Left lung (tissue), 10 donors: ENCODE results near the gene EN2. TPM values are rescaled to one million over a fixed set of nuclear protein-coding genes. Genes with fewer than 3 reads are reported as not detected.
A peak's percentile ranks its signal among the peaks of the same experiment; 100 is the strongest.

ENCODE experiments used
- ATAC-seq: fragments of 200-7000 bp; cut with Tn5 transposase; one replicate; pipeline ENCODE4 v1.9.1; 2020; ENCODE audit warnings: moderate library complexity
- DNase-seq, 4 donors: peaks; one replicate each; pipeline ENCODE4 v3.0.0-alpha.2; 2013 to 2020
- H3K27ac ChIP-seq, 2 donors: fragments of 200-600 bp; sonication (generic) in 1 of 2; one replicate each; pipeline versions ENCODE4 v1.5.0 to v1.8.0; 2020 to 2021
- H3K27me3 ChIP-seq, 2 donors: fragments of 200-600 bp; sonication (generic) in 1 of 2; one replicate each; pipeline versions ENCODE4 v1.5.0 to v1.8.0; 2020 to 2021
- H3K36me3 ChIP-seq, 2 donors: fragments of 200-600 bp; sonication (generic) in 1 of 2; one replicate each; pipeline versions ENCODE4 v1.5.0 to v1.8.0; 2020 to 2021
- H3K4me1 ChIP-seq, 2 donors: fragments of 200-600 bp; one replicate each; pipeline ENCODE4 v1.8.0; 2021
- H3K4me3 ChIP-seq, 2 donors: fragments of 200-600 bp; sonication (generic) in 1 of 2; one replicate each; pipeline versions ENCODE4 v1.5.0 to v1.8.0; 2020 to 2021; ENCODE audit warnings: mild to moderate bottlenecking in 1 of 2
- H3K9me3 ChIP-seq, 2 donors: fragments of 200-600 bp; sonication (generic) in 1 of 2; one replicate each; pipeline versions ENCODE4 v1.5.0 to v1.8.0; 2020 to 2021
- intact Hi-C, 2 donors: fragments of 100-400 bp; cut with DNase I; formaldehyde crosslinking; loops; one replicate each; pipeline versions ENCODE4 v1.11.2 to v1.14.2; 2022
- polyA plus RNA-seq, 6 donors: library from polyadenylated mRNA; unstranded; fragments of 120-200 nt; gene quantifications; one replicate each; pipeline ENCODE4 v1.2.1, GENCODE V29; 2013; ENCODE audit not compliant: insufficient read length in 6 of 6
- total RNA-seq, 2 donors: library from RNA; stranded (reverse); fragmentation: NEBNext Ultra II Directional; extraction: Animal tissue kit (Norgen Biotek cat#: 25700); gene quantifications; one replicate each; pipeline ENCODE4 v1.2.1, GENCODE V29; 2021
- TF ChIP-seq, protein P1 (sequence below), 2 donors: fragments of 200-600 bp; sonication (generic) in 1 of 2; IDR thresholded peaks; one replicate each; pipeline versions ENCODE4 v1.5.0 to v1.8.0; 2021; ENCODE audit warnings: antibody characterized with exemption in 2 of 2
- donor health status: DM: no; HTN: yes; CAD: no.
- donor health status: DM: no; HTN: no; CAD: no.

The EN2 gene
- total and polyA plus RNA-seq, 8 donors: not detected

DNA sequence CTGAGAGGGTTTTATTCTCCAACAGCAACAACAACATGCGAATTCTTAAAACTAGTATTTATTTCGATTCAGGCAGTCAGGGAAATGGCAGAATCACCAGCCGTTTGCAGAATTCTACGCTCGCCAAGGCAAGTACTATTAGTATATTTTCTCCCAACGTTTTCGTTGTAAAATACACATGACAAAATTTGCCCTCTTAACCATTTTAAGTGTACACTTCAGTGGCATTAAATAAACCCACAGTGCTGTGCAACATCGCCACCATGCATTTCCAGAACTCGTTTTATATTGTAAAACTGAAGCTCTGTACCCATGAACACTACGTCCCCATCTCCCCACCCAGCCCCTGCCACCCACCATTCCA lies 10.8 kb downstream of the EN2 start:
- H3K4me3 ChIP-seq: no peak overlapping the region

DNA sequence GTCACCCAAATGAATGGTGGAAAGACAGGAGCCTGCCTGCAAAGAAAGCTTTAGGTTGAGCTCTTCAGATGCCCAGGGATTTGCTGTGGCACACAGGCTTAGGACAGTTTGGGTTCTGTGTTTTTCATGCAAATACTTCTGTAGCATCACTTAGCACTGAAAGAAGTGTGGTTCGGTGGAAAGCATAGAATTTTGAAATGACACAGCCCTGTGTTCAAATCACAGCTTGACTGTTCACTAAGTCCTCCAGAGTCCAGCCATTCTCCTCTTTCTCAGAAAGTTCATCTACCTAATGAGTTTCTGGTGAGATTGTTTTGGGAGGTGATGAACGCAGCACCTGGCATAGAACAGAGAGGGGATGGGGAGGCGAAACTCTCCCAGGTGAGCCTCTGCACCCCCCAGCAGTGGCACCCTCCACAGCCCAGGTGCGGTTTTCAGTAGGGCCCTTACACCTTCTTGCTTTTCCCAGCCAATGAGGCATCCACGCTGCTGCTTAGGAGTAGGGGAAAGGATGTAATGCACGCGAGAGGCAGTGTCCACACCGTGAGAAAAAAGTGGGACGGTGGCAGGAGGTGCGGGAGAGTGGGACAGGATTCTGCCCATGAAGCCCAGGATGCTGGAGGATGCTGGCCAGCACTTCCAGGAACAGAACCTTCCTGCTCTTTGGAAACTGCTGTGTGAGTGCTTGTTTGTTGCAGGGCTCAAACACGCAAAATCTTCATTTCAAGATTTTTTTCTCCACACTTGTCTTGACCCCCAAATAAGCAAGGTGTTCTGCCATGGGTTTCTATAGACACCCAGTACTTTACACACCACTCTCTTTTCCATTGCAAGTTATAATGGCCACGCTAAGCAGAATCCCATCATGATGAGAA lies 11.6 kb downstream of the EN2 start:
- Histone ChIP-seq H3K9me3 (no peaks in the 10 kb centered on the region), H3K27me3 (peaks cover 97 to 99% of the 10 kb centered on the region in 2 donors), H3K4me1 (peaks cover 4 to 27% of the 10 kb centered on the region in 2 donors), H3K36me3 (no peaks in the 10 kb centered on the region), H3K27ac (no peak overlapping the region), H3K4me3 (no peak overlapping the region)
- TF ChIP-seq, protein P1, sequence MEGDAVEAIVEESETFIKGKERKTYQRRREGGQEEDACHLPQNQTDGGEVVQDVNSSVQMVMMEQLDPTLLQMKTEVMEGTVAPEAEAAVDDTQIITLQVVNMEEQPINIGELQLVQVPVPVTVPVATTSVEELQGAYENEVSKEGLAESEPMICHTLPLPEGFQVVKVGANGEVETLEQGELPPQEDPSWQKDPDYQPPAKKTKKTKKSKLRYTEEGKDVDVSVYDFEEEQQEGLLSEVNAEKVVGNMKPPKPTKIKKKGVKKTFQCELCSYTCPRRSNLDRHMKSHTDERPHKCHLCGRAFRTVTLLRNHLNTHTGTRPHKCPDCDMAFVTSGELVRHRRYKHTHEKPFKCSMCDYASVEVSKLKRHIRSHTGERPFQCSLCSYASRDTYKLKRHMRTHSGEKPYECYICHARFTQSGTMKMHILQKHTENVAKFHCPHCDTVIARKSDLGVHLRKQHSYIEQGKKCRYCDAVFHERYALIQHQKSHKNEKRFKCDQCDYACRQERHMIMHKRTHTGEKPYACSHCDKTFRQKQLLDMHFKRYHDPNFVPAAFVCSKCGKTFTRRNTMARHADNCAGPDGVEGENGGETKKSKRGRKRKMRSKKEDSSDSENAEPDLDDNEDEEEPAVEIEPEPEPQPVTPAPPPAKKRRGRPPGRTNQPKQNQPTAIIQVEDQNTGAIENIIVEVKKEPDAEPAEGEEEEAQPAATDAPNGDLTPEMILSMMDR (IDR thresholded peaks at IDR 0.05): no peak
- intact Hi-C loops: no loop called here
- DNase-seq: peak in 1 of 4 donors; percentile 11
- ATAC-seq: no peak

More for the DNA sequence above, 10.8 kb downstream of the EN2 start:
- Histone ChIP-seq H3K27me3 (peaks cover 97 to 99% of the 10 kb centered on the region in 2 donors), H3K27ac (no peak overlapping the region), H3K36me3 (no peaks in the 10 kb centered on the region), H3K9me3 (no peaks in the 10 kb centered on the region), H3K4me1 (peaks cover 4 to 27% of the 10 kb centered on the region in 2 donors)
- DNase-seq (no peak), ATAC-seq (no peak)
- intact Hi-C loops: no loop called here
- TF ChIP-seq, protein P1 (IDR thresholded peaks at IDR 0.05): no peak

DNA sequence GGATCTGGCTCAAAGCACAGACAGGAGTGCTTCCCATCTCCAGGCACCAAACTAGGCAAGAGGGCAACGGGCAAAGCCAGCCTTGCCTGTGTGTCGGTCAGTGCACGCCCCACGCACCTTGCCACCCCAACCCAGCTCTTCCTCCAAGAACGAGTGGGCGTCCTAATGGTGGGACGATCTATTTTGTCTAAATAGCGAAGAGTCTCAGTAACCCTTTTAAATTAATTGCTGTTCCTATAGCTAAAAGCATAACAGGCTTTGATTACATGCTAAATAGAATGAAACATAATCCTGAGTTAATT lies 12.2 kb downstream of the EN2 start:
- Histone ChIP-seq H3K4me1 (peaks cover 4 to 27% of the 10 kb centered on the region in 2 donors), H3K27me3 (peaks cover 97 to 99% of the 10 kb centered on the region in 2 donors), H3K4me3 (no peak overlapping the region), H3K27ac (no peak overlapping the region), H3K9me3 (no peaks in the 10 kb centered on the region), H3K36me3 (no peaks in the 10 kb centered on the region)
- intact Hi-C loops: no loop called here
- no peak for DNase-seq
- no peak for ATAC-seq
- TF ChIP-seq, protein P1 (IDR thresholded peaks at IDR 0.05): no peak

DNA sequence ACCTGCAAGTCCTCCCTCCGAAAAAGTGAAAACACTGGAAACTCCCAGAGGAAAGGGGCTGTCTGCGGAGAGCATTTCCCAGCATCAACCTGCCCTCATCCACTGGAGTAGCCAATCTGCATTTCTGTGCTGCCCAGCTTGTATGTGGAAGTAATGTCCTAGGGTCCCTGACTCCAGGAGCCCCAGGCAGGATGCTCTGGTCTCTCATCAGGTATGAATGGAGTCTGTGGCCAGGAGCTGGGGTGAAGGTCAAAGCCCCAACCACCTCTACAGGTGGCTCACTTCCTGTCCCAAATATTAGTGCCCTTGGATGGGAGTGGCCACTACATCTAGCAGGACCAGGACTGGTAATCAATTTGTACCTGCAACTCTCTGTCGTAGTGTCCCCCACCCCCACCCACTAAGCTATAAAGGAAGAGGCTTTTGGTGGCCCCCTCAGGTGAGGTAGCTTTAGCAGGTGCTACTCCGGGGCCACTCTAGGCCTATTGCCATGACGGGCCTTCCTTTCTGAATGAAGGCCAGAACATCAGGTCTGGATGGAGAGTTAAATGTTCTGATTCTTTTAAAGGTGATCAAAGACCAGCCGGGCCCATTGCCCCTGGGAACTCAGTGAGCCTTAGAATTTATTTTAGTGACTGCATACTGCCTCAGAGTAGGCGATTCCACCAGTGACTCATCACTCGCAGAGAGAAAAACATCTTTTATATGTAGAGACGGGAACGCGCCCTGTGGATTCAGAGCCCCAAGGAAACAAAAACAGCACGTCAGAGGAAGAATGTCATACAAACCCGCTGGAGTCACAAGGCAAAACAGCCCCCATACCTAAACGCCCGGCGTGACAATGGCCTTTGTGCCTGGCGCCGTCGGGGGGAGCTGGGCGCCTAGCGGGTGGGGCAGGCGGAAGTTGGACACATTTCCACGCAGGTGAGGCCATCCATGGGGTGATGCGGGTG lies 13.0 kb downstream of the EN2 start:
- intact Hi-C loops: no loop called here
- peak in 1 of 4 donors; percentile 11 for DNase-seq
- ATAC-seq: no peak

More for the DNA sequence above, 13.0 kb downstream of the EN2 start:
- TF ChIP-seq, protein P1 (IDR thresholded peaks at IDR 0.05): no peak
- H3K36me3 ChIP-seq: no peaks in the 10 kb centered on the region
- no peaks in the 10 kb centered on the region for H3K9me3 ChIP-seq
- peaks cover 89 to 99% of the 10 kb centered on the region in 2 donors for H3K27me3 ChIP-seq
- H3K27ac ChIP-seq: no peak overlapping the region
- H3K4me1 ChIP-seq: peaks cover 4 to 23% of the 10 kb centered on the region in 2 donors
- H3K4me3 ChIP-seq: no peak overlapping the region
